GM19438 (cell line): ENCODE measurements around the gene RBPMS2.
"Not testable (repeated sequence)": the region's sequence is repeated elsewhere in the genome, so short reads cannot be mapped to it uniquely, and the experiment has no call there.

ENCODE experiments used
- ATAC-seq: cut with Tn5 transposase; IDR thresholded peaks from one replicate; pipeline ENCODE4 v1.9.1; 2021; ENCODE audit warnings: low read depth; ENCODE audit not compliant: unreplicated experiment

Gene RBPMS2

GRCh38 chr15:64775551-64776401, at the start of gene RBPMS2:
RBPMS2 (minus strand) TSS chr15:64775589; CDS start chr15:64775319, 270 bp downstream.
- no peak for ATAC-seq

DNA sequence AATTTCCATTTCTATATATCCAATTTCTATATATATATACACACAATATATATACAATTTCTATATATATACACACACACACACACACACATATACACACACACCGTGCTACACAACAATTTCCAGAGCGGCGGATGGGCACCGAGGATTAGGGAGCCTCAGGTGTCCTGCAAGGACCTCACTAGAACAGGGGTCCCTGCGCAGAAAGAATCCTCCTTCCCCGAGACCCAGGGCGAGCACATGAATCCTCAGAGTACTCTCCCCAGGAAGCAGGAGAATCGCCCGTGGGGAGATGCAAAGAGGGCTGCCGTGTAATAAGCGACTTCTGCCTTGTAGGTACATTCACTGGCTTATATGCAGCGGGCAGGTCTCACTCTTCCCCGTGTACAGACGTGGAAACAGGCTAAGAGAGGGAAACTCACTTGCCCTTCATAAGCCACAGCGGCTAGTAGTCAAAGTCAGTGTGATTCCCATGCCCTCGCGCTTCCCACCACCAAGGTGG, 49.6 kb upstream of the RBPMS2 start:
- peak; percentile 3 for ATAC-seq

- ATAC-seq = no peak
These were observed 41.1 kb upstream of the RBPMS2 start for GRCh38 chr15:64816452-64816851.

DNA sequence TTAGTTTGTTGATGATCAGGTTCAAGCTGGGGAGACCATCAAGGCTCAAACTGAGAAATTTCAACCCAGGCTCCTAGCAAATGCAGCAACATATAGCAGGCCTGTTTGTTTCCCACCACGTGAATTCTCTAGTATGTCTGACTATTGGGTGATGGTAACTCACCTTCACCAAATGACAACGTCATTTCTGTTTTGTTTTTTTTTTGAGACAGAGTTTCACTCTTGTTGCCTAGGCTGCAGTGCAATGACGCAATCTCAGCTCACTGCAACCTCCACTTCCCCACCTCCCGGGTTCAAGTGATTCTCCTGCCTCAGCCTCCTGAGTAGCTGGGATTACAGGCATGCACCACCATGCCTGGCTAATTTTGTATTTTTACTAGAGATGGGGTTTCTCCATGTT, 39.6 kb upstream of the RBPMS2 start:
- ATAC-seq = not testable (repeated sequence)

- ATAC-seq = not testable (repeated sequence)
These were observed 38.9 kb upstream of the RBPMS2 start for GRCh38 chr15:64814283-64814682.

DNA sequence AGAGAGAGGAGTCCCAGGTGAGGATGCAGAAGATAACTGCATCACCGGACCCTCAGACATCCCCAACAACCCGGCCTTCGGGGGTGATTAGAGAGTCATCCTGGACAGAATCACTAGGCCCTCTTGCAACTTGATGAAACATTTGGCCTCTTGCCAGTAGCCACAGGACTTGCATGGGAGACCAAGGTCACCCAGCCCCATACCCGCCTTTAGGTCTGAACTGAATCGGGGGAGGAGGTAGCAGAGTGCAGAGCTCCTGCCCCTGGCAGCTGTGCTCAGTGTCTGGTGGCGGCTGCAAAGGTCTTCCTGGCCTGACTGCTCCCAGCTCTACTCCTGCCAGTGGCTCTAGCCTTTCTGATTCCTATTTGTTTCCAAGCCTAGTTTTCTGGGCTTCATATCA, 37.7 kb upstream of the RBPMS2 start:
- no peak for ATAC-seq

DNA sequence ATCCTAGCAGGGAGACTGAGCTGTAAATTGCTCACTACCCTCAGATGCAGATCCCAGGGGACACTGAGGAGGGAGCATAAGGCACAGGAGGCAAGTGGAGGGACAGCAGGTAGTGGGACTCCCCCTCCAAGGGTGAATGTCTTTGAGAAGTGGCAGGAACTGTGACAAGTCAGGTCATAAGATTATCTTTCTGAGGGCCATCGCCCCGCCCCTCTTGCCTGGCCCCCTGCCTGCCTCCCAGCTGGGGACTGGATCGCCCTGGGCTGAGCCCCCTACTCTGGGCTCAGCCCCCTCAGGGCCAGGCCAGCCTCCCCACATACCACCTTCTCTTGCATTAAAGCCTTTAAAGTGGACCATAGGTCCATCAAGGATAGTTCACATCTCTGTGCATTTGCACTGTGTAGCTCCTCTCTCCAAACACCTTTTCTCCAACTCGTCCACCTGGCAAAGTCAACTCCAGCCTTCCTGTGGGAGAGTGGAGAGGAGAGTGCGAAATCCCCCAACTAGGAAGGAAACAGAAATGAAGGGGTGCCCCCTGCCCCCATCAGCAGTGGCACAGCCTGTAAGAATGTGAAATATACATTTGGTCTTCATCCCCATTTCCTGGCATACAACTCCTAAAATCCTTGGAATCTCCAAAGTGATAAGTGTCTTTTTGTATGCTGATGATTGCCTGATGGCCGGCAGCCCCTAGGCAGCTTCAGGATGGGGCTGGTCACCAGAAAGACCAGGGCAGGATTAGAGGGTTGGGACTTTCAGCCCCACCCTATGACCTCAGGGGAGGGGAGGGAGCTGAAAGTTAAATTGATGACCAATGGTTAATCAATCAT, 35.3 kb upstream of the RBPMS2 start:
- ATAC-seq = no peak

- ATAC-seq = no peak
These were observed 34.5 kb upstream of the RBPMS2 start for GRCh38 chr15:64809649-64810496.

GRCh38 chr15:64808785-64809453, 33.5 kb upstream of the RBPMS2 start:
- ATAC-seq = no peak

GRCh38 chr15:64807751-64808222, 32.4 kb upstream of the RBPMS2 start:
- no peak for ATAC-seq

- no peak for ATAC-seq
These were observed 31.8 kb upstream of the RBPMS2 start for GRCh38 chr15:64807051-64807749.

DNA sequence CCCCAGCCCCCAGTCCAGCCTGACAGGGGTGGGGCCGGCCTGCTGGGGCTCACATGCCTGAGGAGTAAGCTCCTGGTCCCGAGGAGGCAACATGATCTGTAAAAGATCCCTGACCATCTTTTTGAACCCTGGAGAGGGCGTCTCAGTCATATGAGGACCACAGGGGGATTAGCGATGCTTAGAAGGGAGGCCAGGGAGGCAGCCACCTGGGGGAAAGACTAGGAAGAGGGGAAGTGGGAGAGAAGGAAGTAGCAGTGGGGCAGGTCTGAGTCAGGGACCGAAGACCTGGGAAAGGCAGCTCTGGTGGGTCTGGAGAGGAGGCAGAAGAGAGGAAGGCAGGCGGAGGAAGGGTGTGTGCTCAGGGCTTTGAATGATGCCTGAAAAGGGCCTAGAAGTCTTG, 31.1 kb upstream of the RBPMS2 start:
- ATAC-seq = no peak

DNA sequence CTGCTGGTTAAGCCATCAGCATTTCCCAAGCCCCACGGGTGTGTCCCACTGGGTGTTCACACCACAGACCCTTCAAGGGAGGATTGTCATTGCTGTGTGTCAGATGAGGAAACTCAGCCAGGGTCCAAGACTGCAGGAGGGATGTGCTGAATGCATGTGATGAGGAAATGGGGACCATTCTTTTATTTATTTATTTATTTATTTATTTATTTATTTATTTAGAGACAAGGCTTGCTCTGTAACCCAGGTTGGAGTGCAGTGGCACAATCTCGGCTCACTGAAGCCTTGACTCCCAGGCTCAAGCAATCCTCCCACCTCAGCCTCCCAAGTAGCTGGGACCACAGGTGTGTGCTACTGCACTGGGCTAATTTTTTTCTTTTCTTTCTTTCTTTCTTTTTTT, 29.2 kb upstream of the RBPMS2 start:
- ATAC-seq = no peak

GRCh38 chr15:64803526-64803925, 28.1 kb upstream of the RBPMS2 start:
- no peak for ATAC-seq

GRCh38 chr15:64800476-64800875, 25.1 kb upstream of the RBPMS2 start:
- ATAC-seq = no peak

DNA sequence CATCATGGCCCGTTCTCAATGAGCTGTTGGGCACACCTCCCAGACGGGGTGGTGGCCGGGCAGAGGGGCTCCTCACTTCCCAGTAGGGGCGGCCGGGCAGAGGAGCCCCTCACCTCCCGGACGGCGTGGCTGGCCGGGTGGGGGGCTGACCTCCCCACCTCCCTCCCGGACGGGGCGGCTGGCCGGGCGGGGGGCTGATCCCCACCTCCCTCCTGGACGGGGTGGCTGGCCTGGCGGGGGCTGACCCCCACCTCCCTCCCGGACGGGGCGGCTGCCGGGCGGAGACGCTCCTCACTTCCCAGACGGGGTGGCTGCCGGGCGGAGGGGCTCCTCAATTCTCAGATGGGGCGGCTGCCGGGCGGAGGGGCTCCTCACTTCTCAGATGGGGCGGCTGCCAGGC, 23.5 kb upstream of the RBPMS2 start:
- ATAC-seq = not testable (repeated sequence)

DNA sequence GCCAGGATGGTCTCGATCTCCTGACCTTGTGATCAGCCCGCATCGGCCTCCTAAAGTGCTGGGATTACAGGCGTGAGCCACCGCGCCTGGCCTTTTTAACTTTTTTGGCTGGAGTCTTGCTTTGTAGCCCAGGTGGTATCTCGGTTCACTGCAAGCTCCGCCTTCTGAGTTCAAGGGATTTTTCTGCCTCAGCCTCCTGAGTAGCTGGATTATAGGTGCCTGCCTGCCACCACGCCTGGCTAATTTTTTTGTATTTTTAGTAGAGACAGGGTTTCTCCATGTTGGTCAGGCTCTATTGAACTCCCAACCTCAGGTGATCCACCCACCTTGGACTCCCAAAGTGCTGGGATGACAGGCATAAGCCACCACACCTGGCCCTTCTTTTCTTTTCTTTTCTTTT, 20.5 kb upstream of the RBPMS2 start:
- ATAC-seq = not testable (repeated sequence)

DNA sequence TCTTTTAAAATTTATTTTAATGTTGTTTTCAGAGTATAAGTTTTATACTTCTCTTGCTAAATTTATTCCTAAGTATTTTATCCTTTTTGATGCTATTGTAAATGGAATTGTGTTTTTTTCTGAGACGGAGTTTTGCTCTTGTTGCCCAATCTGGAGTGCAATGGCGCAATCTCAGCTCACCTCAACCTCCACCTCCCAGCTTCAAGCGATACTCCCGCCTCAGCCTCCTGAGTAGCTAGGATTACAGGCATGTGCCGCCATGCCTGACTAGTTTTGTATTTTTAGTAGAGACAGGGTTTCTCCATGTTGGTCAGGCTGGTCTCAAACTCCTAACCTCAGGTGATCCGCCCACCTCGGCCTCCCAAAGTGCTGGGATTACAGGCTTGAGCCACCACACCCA, 19.9 kb upstream of the RBPMS2 start:
- ATAC-seq = not testable (repeated sequence)

GRCh38 chr15:64792282-64792681, 16.9 kb upstream of the RBPMS2 start:
- ATAC-seq = no peak
